ENCODE results near the gene TPPP2. TPM values are rescaled to one million over a fixed set of nuclear protein-coding genes. Genes with fewer than 3 reads are reported as not detected.

The TPPP2 gene
- total RNA-seq, 2 experiments from 2014 or later = not detected

GRCh38 chr14:21037156-21037555 is 7.1 kb downstream of the TPPP2 start:
- ChIA-PET POLR2A (no interaction called here), CTCF (ENCODE audit: unreplicated experiment) (no interaction called here)
- intact Hi-C loops (cut with micrococcal nuclease; ENCODE audit: unreplicated experiment) = no loop called here
- no peak for DNase-seq (ENCODE audit: low spot score)
- H3K79me2 ChIP-seq (ENCODE audit: insufficient read depth, low read depth, low read length) = no peaks in the 10 kb centered on the region
- no peaks in the 10 kb centered on the region for H3K9me2 ChIP-seq (ENCODE audit: insufficient read depth, low read length)
- no peaks in the 10 kb centered on the region for H3K9me3 ChIP-seq (ENCODE audit: low read length)
- no peaks in the 10 kb centered on the region for H3K36me3 ChIP-seq (ENCODE audit: insufficient read depth, low read length)
- BruUV-seq (replicated peaks) = no TSS peak
- no peak overlapping the region for H3K4me2 ChIP-seq (ENCODE audit: low read length)
- H4K20me1 ChIP-seq (ENCODE audit: insufficient read depth, low read length) = no peaks in the 10 kb centered on the region
- no peak overlapping the region for H3K27ac ChIP-seq (ENCODE audit: low read depth, low read length, poor library complexity, severe bottlenecking)
- H3K4me1 ChIP-seq (ENCODE audit: insufficient read depth, low read length, poor library complexity, severe bottlenecking) = no peaks in the 10 kb centered on the region
- H3K4me3 ChIP-seq (ENCODE audit: low read depth, low read length, poor library complexity, severe bottlenecking) = no peak overlapping the region
- no peak overlapping the region for H2AFZ ChIP-seq (ENCODE audit: low read length)
- TF ChIP-seq CTCF (conservative IDR thresholded peaks at IDR 0.05; ENCODE audit: low read length) (no peak), EZH2phosphoT487 (IDR thresholded peaks at IDR 0.05; ENCODE audit: borderline replicate concordance, low read depth, low read length) (no peak)

DNA sequence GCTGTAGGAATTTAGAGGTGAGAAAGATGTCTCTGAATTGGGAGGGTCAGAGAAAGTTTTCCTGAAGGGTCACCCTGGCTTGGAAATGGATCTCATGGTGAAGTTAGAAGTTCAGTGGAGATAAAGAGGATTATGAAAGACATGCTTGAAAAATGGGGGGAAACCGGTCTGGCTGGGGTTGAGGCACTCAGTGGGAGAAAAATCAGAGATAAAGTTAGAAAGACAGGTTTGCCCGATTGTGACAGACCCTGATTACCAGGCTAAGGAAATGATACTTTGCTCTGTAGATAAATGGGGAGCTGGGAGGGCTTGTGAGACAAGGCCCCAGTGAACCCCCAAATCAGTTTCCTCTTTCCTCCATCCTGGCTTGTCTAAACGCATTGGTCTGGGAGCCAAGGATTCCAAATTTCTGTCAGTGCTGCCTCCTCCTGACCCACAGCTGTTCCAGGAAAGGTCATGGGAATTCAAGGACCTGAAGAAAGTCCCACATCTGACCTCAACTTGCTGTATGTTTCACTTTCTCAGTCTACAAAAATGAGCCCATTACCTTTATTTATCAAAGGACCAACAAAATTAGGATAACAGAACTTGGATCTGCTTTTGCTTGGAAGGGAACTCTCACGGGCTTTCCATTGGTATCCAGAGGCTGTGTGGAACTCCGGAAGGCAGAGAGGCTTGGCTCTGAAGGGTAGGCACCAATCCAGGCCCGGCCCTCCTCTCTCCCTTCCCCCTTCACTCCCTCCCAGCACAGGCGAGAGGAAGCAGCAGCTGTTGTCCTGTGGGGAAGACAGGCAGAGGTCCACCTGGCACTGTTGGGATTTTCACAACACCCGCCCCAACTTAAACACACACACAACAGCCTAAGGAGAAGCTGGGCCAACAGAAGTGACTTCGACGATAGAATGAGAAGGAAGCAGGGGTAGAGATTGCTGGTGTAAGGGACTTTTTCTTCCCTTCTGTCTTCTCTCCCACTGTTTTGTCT is 8.7 kb downstream of the TPPP2 start:
- intact Hi-C loops (cut with micrococcal nuclease; ENCODE audit: unreplicated experiment) = no loop called here
- Histone ChIP-seq H3K79me2 (ENCODE audit: insufficient read depth, low read depth, low read length) (no peaks in the 10 kb centered on the region), H4K20me1 (ENCODE audit: insufficient read depth, low read length) (no peaks in the 10 kb centered on the region), H3K36me3 (ENCODE audit: insufficient read depth, low read length) (no peaks in the 10 kb centered on the region), H3K27ac (ENCODE audit: low read depth, low read length, poor library complexity, severe bottlenecking) (no peak overlapping the region), H3K9me2 (ENCODE audit: insufficient read depth, low read length) (no peaks in the 10 kb centered on the region), H3K9me3 (ENCODE audit: low read length) (no peaks in the 10 kb centered on the region), H3K4me1 (ENCODE audit: insufficient read depth, low read length, poor library complexity, severe bottlenecking) (no peaks in the 10 kb centered on the region), H3K4me2 (ENCODE audit: low read length) (no peak overlapping the region), H2AFZ (ENCODE audit: low read length) (no peak overlapping the region), H3K4me3 (ENCODE audit: low read depth, low read length, poor library complexity, severe bottlenecking) (no peak overlapping the region)
- DNase-seq (ENCODE audit: low spot score) = no peak
- BruUV-seq (replicated peaks) = no TSS peak
- POLR2A ChIA-PET = interaction anchor here (0.6 to 1.7 kb wide), 2 partner anchors 32 to 33 kb away, joined by 3 to 4 read pairs; no protein-coding TSS in a partner anchor
- TF ChIP-seq CTCF (conservative IDR thresholded peaks at IDR 0.05; ENCODE audit: low read length) (no peak), EZH2phosphoT487 (IDR thresholded peaks at IDR 0.05; ENCODE audit: borderline replicate concordance, low read depth, low read length) (no peak)
- CTCF ChIA-PET (ENCODE audit: unreplicated experiment) = no interaction called here
